ENCODE results near the gene USP28. TPM values are rescaled to one million over a fixed set of nuclear protein-coding genes. Genes with fewer than 3 reads are reported as not detected.
"Not testable (repeated sequence)": the region's sequence is repeated elsewhere in the genome, so short reads cannot be mapped to it uniquely, and the experiment has no call there.

The USP28 gene
- total RNA-seq, 1 donor from 2014 or later = 30.9 TPM

- Mint-ChIP-seq H3K9me3 (no peaks in the 10 kb centered on the region), H3K4me3 (peak within 1 kb of the TSS; percentile 100), H3K36me3 (ENCODE audit: low read depth) (peaks cover 18% of the 10 kb centered on the region), H3K4me1 (ENCODE audit: low read depth) (peaks cover 14% of the 10 kb centered on the region), H3K27me3 (ENCODE audit: insufficient read depth) (peaks cover 5% of the 10 kb centered on the region), H3K27ac (peak within 1 kb of the TSS; percentile 97)
- DNase-seq (ENCODE audit: low spot score) = peak; percentile 90
- intact Hi-C loops (cut with micrococcal nuclease) = loop anchor here (1.0 to 5.0 kb wide), 11 partner anchors 23 to 1896 kb away; partner anchors contain the start of genes C11orf71, CFAP68, FDXACB1 and NKAPD1
Measured at GRCh38 chr11:113773416-113774173, 101.8 kb downstream of the USP28 start, which contains the start of gene ZW10. TSS of gene ZW10 (minus strand) at chr11:113773692. CDS start at chr11:113773666, 26 bp downstream.

- Mint-ChIP-seq H3K4me1 (ENCODE audit: low read depth) (peaks cover 14% of the 10 kb centered on the region), H3K27ac (peak overlapping the region; percentile 97), H3K27me3 (ENCODE audit: insufficient read depth) (peaks cover 4% of the 10 kb centered on the region), H3K9me3 (no peaks in the 10 kb centered on the region), H3K4me3 (peak overlapping the region; percentile 100), H3K36me3 (ENCODE audit: low read depth) (peaks cover 20% of the 10 kb centered on the region)
- intact Hi-C loops (cut with micrococcal nuclease) = loop anchor here (1.0 to 5.0 kb wide), 10 partner anchors 23 to 1896 kb away; partner anchors contain the start of genes C11orf71, CFAP68, FDXACB1 and NKAPD1
- no peak for DNase-seq (ENCODE audit: low spot score)
Measured at GRCh38 chr11:113773092-113773415, 102.3 kb downstream of the USP28 start.

GRCh38 chr11:113771964-113772363, 103.4 kb downstream of the USP28 start:
- Mint-ChIP-seq H3K36me3 (ENCODE audit: low read depth) (peaks cover 30% of the 10 kb centered on the region), H3K27me3 (ENCODE audit: insufficient read depth) (no peaks in the 10 kb centered on the region), H3K27ac (peak overlapping the region; percentile 4), H3K9me3 (no peaks in the 10 kb centered on the region), H3K4me3 (peak overlapping the region; percentile 100), H3K4me1 (ENCODE audit: low read depth) (peaks cover 23% of the 10 kb centered on the region)
- intact Hi-C loops (cut with micrococcal nuclease) = loop anchor here (5.0 kb wide), 3 partner anchors 1545 to 1895 kb away; partner anchors contain the start of genes CFAP68, FDXACB1, NKAPD1 and PIH1D2
- no peak for DNase-seq (ENCODE audit: low spot score)

GRCh38 chr11:113764527-113765219, 110.7 kb downstream of the USP28 start:
- H3K4me1 Mint-ChIP-seq (ENCODE audit: low read depth) = peaks cover 26% of the 10 kb centered on the region
- no peaks in the 10 kb centered on the region for H3K27me3 Mint-ChIP-seq (ENCODE audit: insufficient read depth)
- no peak for DNase-seq (ENCODE audit: low spot score)
- no peaks in the 10 kb centered on the region for H3K9me3 Mint-ChIP-seq
- intact Hi-C loops (cut with micrococcal nuclease) = no loop called here
- H3K27ac Mint-ChIP-seq = no peak overlapping the region
- peaks cover 42% of the 10 kb centered on the region for H3K36me3 Mint-ChIP-seq (ENCODE audit: low read depth)
- H3K4me3 Mint-ChIP-seq = no peak overlapping the region

GRCh38 chr11:113763040-113763439, 112.3 kb downstream of the USP28 start:
- H3K9me3 Mint-ChIP-seq; H3K27ac Mint-ChIP-seq; H3K4me3 Mint-ChIP-seq; intact Hi-C loops (cut with micrococcal nuclease); DNase-seq (ENCODE audit: low spot score); H3K27me3 Mint-ChIP-seq (ENCODE audit: insufficient read depth): not testable (repeated sequence)
- H3K4me1 Mint-ChIP-seq (ENCODE audit: low read depth) = peaks cover 26% of the 10 kb centered on the region
- peaks cover 45% of the 10 kb centered on the region for H3K36me3 Mint-ChIP-seq (ENCODE audit: low read depth)

- Mint-ChIP-seq H3K4me1 (ENCODE audit: low read depth) (peaks cover 13% of the 10 kb centered on the region), H3K27me3 (ENCODE audit: insufficient read depth) (no peaks in the 10 kb centered on the region), H3K36me3 (ENCODE audit: low read depth) (peaks cover 43% of the 10 kb centered on the region), H3K9me3 (no peaks in the 10 kb centered on the region), H3K4me3 (no peak overlapping the region), H3K27ac (no peak overlapping the region)
- DNase-seq (ENCODE audit: low spot score) = no peak
- intact Hi-C loops (cut with micrococcal nuclease) = no loop called here
Measured at GRCh38 chr11:113760241-113760640, 115.1 kb downstream of the USP28 start.

GRCh38 chr11:113752932-113753331, 122.4 kb downstream of the USP28 start:
- H3K27ac Mint-ChIP-seq = no peak overlapping the region
- no peak for DNase-seq (ENCODE audit: low spot score)
- H3K36me3 Mint-ChIP-seq (ENCODE audit: low read depth) = peaks cover 23% of the 10 kb centered on the region
- intact Hi-C loops (cut with micrococcal nuclease) = no loop called here
- no peaks in the 10 kb centered on the region for H3K9me3 Mint-ChIP-seq
- no peaks in the 10 kb centered on the region for H3K27me3 Mint-ChIP-seq (ENCODE audit: insufficient read depth)
- H3K4me1 Mint-ChIP-seq (ENCODE audit: low read depth) = no peaks in the 10 kb centered on the region
- H3K4me3 Mint-ChIP-seq = no peak overlapping the region

Other genes with a start within 250 kb of the USP28 start
- 0.66 and 1.6 TPM in 2 replicates for gene TMPRSS5, start 169.3 kb downstream of the USP28 start, total RNA-seq
- gene ZW10, start 101.9 kb downstream of the USP28 start, total RNA-seq = 20.5 and 22.6 TPM in 2 replicates
- gene CLDN25, start 95.8 kb downstream of the USP28 start, total RNA-seq = not detected in 2 replicates
- not detected in 2 replicates for gene HTR3B, start 29.2 kb upstream of the USP28 start, total RNA-seq
- gene HTR3A, start 99.5 kb upstream of the USP28 start, total RNA-seq = not detected in 2 replicates
- 3.4 and 3.9 TPM in 2 replicates for gene ZBTB16, start 184.1 kb upstream of the USP28 start, total RNA-seq

Measured in activated T-helper 1 cell treated with anti-CD3 and anti-CD28 coated beads, Interleukin-12 subunit alpha, Interleukin-12 subunit beta, Interleukin-2, Interleukin-4 antibody, amounts not matched to agents 30 ng/mL and 10 ng/mL and 1 ng/mL, durations not matched to agents 14 hours and 24 hours and 36 hours (primary cell).